ENCODE results near the gene PAOX. TPM values are rescaled to one million over a fixed set of nuclear protein-coding genes. Genes with fewer than 3 reads are reported as not detected.

Gene PAOX
- total RNA-seq, 2 donors from 2014 or later = 9.7 to 11.1 TPM

DNA sequence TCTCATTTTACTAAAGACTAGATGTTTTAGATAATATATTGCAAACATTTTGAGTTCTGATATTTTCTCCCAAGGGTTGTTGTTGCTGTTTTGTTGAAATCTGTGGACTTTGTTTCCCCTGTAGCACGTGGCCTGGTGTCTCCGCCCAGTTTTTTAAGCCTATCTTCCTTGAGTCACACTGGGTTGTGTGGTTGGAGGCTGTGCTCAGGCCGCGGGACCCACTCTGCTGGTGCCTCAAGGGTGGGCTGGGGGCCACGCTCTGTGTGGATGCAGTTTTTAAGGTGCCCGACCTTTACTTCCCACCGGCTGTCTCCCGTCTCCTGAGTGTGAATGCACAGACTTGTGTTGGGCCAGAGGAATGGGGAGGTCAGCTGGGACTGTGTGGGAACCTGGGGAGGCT lies 36.1 kb upstream of the PAOX start:
- no peaks in the 10 kb centered on the region for H3K36me3 ChIP-seq (ENCODE audit: control insufficient read depth, insufficient read depth, low read length)
- DNase-seq = no peak
- Mint-ChIP-seq H3K4me1 (no peaks in the 10 kb centered on the region), H3K27me3 (ENCODE audit: insufficient read depth) (peaks cover 29% of the 10 kb centered on the region), H3K27ac (no peak overlapping the region), H3K4me3 (no peak overlapping the region), H3K36me3 (ENCODE audit: low read depth) (no peaks in the 10 kb centered on the region), H3K9me3 (no peaks in the 10 kb centered on the region)
- H3K27ac ChIP-seq (ENCODE audit: low read depth, low read length) = no peak overlapping the region
- H3K9ac ChIP-seq (ENCODE audit: extremely low read depth, low read length, poor library complexity, severe bottlenecking) = no peak overlapping the region
- peaks cover 7% of the 10 kb centered on the region for H3K9me3 ChIP-seq (ENCODE audit: control insufficient read depth, low read length)
- H3K27me3 ChIP-seq (ENCODE audit: control insufficient read depth, insufficient read depth, low read length, poor library complexity, severe bottlenecking) = peaks cover 38% of the 10 kb centered on the region
- H3K4me1 ChIP-seq (ENCODE audit: control insufficient read depth, insufficient read depth, low read length) = no peaks in the 10 kb centered on the region
- WGBS, 2 experiments (ENCODE audit: insufficient coverage in 1 of 2, insufficient read length in 1 of 2) = 85 to 90% methylated on average over 3 to 8 of the region's 8 CpGs
- TF ChIP-seq, protein P1, sequence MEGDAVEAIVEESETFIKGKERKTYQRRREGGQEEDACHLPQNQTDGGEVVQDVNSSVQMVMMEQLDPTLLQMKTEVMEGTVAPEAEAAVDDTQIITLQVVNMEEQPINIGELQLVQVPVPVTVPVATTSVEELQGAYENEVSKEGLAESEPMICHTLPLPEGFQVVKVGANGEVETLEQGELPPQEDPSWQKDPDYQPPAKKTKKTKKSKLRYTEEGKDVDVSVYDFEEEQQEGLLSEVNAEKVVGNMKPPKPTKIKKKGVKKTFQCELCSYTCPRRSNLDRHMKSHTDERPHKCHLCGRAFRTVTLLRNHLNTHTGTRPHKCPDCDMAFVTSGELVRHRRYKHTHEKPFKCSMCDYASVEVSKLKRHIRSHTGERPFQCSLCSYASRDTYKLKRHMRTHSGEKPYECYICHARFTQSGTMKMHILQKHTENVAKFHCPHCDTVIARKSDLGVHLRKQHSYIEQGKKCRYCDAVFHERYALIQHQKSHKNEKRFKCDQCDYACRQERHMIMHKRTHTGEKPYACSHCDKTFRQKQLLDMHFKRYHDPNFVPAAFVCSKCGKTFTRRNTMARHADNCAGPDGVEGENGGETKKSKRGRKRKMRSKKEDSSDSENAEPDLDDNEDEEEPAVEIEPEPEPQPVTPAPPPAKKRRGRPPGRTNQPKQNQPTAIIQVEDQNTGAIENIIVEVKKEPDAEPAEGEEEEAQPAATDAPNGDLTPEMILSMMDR (conservative IDR thresholded peaks at IDR 0.05) = no peak
- no peak overlapping the region for H3K4me3 ChIP-seq (ENCODE audit: low read length)

GRCh38 chr10:133343558-133343957 lies 35.5 kb upstream of the PAOX start:
- TF ChIP-seq, protein P1 (conservative IDR thresholded peaks at IDR 0.05) = no peak
- Histone ChIP-seq H3K9ac (ENCODE audit: extremely low read depth, low read length, poor library complexity, severe bottlenecking) (no peak overlapping the region), H3K27me3 (ENCODE audit: control insufficient read depth, insufficient read depth, low read length, poor library complexity, severe bottlenecking) (peaks cover 31% of the 10 kb centered on the region), H3K36me3 (ENCODE audit: control insufficient read depth, insufficient read depth, low read length) (no peaks in the 10 kb centered on the region), H3K27ac (ENCODE audit: low read depth, low read length) (no peak overlapping the region), H3K9me3 (ENCODE audit: control insufficient read depth, low read length) (peaks cover under 1% of the 10 kb centered on the region), H3K4me3 (ENCODE audit: low read length) (no peak overlapping the region), H3K4me1 (ENCODE audit: control insufficient read depth, insufficient read depth, low read length) (no peaks in the 10 kb centered on the region)
- Mint-ChIP-seq H3K4me3 (no peak overlapping the region), H3K36me3 (ENCODE audit: low read depth) (no peaks in the 10 kb centered on the region), H3K9me3 (no peaks in the 10 kb centered on the region), H3K4me1 (no peaks in the 10 kb centered on the region), H3K27ac (no peak overlapping the region), H3K27me3 (ENCODE audit: insufficient read depth) (peaks cover 29% of the 10 kb centered on the region)
- 88 to 92% methylated on average over 9 of the region's 9 CpGs for WGBS, 2 experiments (ENCODE audit: insufficient coverage in 1 of 2, insufficient read length in 1 of 2)
- DNase-seq = no peak

GRCh38 chr10:133344236-133344635 lies 34.8 kb upstream of the PAOX start:
- Mint-ChIP-seq H3K27me3 (ENCODE audit: insufficient read depth) (peaks cover 32% of the 10 kb centered on the region), H3K4me1 (peaks cover 4% of the 10 kb centered on the region), H3K4me3 (no peak overlapping the region), H3K36me3 (ENCODE audit: low read depth) (no peaks in the 10 kb centered on the region), H3K27ac (no peak overlapping the region), H3K9me3 (no peaks in the 10 kb centered on the region)
- no peak for DNase-seq
- no peaks in the 10 kb centered on the region for H3K9me3 ChIP-seq (ENCODE audit: control insufficient read depth, low read length)
- H3K36me3 ChIP-seq (ENCODE audit: control insufficient read depth, insufficient read depth, low read length) = no peaks in the 10 kb centered on the region
- 87 to 95% methylated on average over 5 of the region's 5 CpGs for WGBS, 2 experiments (ENCODE audit: insufficient coverage in 1 of 2, insufficient read length in 1 of 2)
- H3K27ac ChIP-seq (ENCODE audit: low read depth, low read length) = no peak overlapping the region
- no peaks in the 10 kb centered on the region for H3K4me1 ChIP-seq (ENCODE audit: control insufficient read depth, insufficient read depth, low read length)
- no peak overlapping the region for H3K9ac ChIP-seq (ENCODE audit: extremely low read depth, low read length, poor library complexity, severe bottlenecking)
- TF ChIP-seq, protein P1 (conservative IDR thresholded peaks at IDR 0.05) = no peak
- H3K4me3 ChIP-seq (ENCODE audit: low read length) = no peak overlapping the region
- H3K27me3 ChIP-seq (ENCODE audit: control insufficient read depth, insufficient read depth, low read length, poor library complexity, severe bottlenecking) = peaks cover 25% of the 10 kb centered on the region

Data from endodermal cell (in vitro differentiated cells).